ENCODE measurements around the gene IGSF5.
"Not testable (repeated sequence)": the region's sequence is repeated elsewhere in the genome, so short reads cannot be mapped to it uniquely, and the experiment has no call there.

Gene IGSF5

GRCh38 chr21:39744883-39745282 lies at the start of gene IGSF5:
TSS of gene IGSF5 (plus strand) at chr21:39745183. CDS start at chr21:39745510, 327 bp downstream.
- DNase-seq, result not testable (repeated sequence)

DNA sequence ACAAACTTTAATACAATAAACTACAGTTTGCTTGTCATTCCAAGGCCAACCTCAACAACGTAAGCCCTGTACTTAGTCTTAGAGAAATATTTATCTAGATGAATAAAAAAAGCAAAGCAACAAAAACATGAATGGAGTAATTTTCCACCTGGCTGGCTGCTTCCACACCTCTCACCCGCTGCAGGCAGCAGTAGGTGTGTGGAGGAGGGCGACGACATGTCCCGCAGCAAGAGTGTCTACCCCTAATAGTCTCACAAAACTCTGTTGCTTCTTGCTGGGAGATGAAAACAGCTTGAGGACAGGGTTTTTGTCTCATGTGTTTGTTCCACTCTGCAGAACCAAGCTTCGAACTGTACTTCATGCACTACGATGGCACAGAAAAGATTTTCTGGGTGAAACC lies 48.8 kb upstream of the IGSF5 start:
- DNase-seq, result no peak

GRCh38 chr21:39696618-39697017 lies 48.4 kb upstream of the IGSF5 start:
- DNase-seq, result no peak

GRCh38 chr21:39700318-39700717 lies 44.7 kb upstream of the IGSF5 start:
- no peak for DNase-seq

- DNase-seq, result no peak
Observed at GRCh38 chr21:39703578-39703977, 41.4 kb upstream of the IGSF5 start.

DNA sequence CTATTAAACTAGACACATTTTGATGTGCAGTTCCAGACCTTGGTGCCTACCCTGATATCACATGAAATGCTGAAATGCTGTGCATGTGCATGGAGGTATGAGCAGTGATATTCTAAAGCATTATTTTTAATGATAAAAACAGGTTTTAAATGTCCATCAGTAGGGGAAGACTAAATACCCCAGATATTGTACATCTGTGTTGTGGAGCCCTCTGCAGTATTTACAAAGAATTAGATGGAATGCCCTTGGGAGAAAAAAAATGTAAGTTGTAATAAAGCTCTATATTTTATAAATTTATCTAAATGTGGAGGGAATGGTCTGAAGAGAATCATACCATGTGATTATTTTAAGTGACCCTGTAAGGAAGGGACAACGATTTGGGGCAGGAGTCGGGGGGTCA lies 39.1 kb upstream of the IGSF5 start:
- DNase-seq, result no peak

DNA sequence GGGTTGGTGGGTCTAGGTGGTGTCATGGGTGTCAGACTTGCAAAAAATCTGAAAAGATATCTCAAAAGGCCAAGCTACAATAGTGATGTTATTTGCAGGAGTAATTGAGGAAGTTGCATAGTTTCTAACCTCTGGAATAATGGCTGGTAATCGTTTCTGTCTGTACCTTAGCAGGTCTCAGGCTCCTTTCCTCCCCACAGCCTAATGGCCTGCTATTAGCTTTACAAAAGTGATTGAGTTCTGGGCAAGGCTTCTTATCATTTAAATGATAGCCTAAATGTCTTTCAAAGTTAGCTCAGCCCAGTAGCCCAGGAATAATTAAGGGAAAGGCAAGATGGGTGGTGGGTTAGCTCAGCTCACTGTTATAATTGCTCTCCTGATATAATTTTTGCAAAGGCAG lies 37.7 kb upstream of the IGSF5 start:
- no peak for DNase-seq

GRCh38 chr21:39710866-39711265 lies 34.1 kb upstream of the IGSF5 start:
- no peak for DNase-seq

- DNase-seq, result no peak
Observed at GRCh38 chr21:39712273-39712672, 32.7 kb upstream of the IGSF5 start.

- DNase-seq, result no peak
Observed at GRCh38 chr21:39712976-39713375, 32.0 kb upstream of the IGSF5 start.

GRCh38 chr21:39713905-39714304 lies 31.1 kb upstream of the IGSF5 start:
- DNase-seq, result no peak

DNA sequence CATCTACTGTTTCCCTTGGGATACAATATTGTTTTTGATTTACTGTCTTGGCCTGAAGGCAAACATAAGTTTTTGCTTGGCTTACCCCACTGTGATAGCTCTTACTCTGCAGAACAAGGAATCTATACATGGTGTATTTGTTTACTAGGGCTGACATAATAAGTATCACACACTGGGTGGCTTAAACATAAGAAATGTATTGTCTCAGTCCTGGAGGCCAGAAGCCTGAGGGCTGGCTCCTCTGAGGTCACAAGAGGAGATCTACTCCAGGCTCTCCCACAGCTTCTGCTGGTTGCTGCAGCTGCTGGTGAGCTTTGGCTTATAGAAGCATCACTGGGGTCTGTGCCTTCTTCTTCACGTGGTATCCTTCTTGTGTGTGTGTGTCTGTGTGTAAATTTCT lies 30.7 kb upstream of the IGSF5 start:
- DNase-seq, result no peak

GRCh38 chr21:39715804-39716397 lies 29.1 kb upstream of the IGSF5 start:
- no peak for DNase-seq

- no peak for DNase-seq
Observed at GRCh38 chr21:39720126-39720778, 24.7 kb upstream of the IGSF5 start.

- no peak for DNase-seq
Observed at GRCh38 chr21:39721885-39722284, 23.1 kb upstream of the IGSF5 start.

DNA sequence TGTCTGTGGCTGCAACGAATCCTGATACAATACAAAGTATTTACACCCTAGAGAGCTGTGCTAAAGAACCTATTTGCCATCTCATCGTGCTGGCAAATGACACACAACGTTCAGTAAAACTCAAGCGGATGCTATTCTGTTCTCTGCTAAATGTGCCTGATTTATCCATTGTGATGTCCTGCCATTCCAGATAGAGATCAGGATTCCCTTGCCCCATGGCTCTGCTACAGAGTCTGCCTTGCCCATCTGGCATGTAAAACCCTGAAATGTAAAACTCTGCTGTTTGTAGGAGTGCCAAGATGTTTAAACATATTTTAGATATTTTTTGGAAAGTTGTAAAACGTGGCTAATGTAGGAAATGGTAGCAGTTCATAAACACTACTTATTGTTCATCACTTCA lies 20.0 kb upstream of the IGSF5 start:
- DNase-seq, result no peak

GRCh38 chr21:39726133-39726532 lies 18.9 kb upstream of the IGSF5 start:
- DNase-seq, result no peak

DNA sequence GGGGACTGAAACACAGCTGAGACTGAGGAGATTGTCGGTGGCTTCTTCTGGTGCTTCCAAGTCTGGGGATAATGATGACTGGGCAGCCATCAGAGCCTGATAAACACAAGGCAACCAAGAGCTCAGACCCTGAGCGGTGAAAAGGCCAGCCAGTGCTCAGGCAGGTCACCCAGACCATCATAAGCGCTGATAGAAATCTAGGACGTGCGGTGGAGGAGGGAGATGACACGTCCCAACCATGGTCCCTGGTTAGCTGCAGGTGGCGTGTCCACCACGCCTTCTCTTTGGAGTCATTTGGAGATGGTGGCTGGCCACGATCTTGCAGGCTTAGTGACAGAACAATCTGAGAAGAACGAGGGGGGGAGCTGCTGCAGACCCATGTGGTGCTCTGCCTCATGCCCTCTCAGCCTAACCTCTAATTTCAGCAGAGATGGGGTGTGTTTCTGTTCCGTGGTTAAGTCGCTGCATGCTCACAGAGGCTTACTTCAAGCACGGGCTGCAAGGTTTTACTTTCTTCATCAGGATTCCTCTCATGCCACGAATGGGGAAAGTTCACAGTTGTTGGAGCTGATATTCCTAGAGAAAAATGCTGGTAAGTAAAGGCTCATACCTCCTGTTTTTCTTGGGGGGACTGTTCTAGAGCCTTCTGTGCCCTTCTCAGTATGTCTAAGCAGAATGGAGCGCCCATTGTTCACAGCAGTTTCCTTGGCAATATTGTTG lies 17.4 kb upstream of the IGSF5 start:
- DNase-seq, result no peak

- no peak for DNase-seq
Observed at GRCh38 chr21:39728341-39728740, 16.6 kb upstream of the IGSF5 start.

DNA sequence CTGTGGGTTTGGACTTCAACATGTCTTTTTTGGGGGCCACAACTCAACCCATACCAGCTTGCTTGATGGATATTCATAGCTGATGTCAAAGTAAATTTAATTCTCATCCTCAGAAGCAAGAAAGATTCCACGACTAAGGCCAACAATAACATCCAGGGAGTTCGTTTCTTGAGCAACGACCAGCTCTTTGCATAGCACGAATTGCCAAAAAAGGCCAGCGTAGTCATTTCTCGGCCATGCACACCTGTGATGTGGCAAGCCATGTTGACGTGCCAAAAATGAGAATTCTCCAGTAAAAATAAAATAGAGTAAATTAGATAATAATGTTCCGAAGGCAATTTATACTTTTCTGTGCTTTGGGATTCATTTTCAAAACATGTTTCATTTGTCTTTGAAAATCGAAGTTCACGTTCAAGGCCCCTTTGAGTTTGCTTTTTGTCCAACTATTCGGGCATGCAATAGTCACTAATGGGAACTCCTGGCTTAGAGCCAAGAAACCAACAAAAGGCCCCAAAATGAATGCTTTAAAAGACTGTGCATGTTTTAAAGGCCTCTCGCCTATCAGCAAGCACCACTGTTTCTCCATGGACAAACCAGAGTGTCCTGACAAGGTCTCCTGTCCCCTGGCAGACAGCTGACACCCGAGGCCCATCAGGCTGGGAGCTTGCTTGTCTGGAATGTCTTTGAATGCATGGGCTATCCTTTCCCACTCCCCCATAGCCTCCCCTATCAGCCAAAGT lies 14.4 kb upstream of the IGSF5 start:
- no peak for DNase-seq

DNA sequence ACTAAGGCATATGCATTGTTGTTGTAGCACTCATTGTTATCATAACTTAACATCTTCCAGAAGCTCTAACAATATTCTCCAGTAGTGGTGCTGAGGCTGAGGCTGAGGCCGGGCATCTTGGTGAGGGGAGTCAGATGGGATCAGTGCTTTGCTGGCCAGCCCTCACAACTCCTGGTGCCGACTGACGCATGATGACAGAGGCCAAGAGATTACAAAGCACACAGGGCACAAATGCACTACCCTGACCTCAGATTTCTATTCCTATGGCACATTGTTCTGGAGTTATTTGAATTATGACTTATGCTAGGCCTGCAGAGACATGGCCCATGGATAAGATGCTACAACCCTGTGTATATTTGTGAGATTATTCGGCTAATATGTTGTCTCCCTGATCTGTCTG lies 8.3 kb upstream of the IGSF5 start:
- DNase-seq, result no peak

- DNase-seq, result no peak
Observed at GRCh38 chr21:39737376-39738000, 7.5 kb upstream of the IGSF5 start.

- DNase-seq, result no peak
Observed at GRCh38 chr21:39738566-39738965, 6.4 kb upstream of the IGSF5 start.

Data from GOT3 (cell line).